22Rv1 (cell line): Measurements from ENCODE around the gene ZFYVE28.

ENCODE experiments used
- H3K27ac ChIP-seq: fragments of 450-650 bp; 2 replicates; pipeline ENCODE4 v1.5.1; 2017
- ZFX ChIP-seq: fragments of 450-650 bp; IDR thresholded peaks from 2 replicates; pipeline ENCODE4 v1.6.1; 2017; ENCODE audit warnings: antibody characterized with exemption, borderline replicate concordance
- TF ChIP-seq, protein P1 (sequence below): fragments of 450-650 bp; IDR thresholded peaks from 2 replicates; pipeline ENCODE4 v1.5.1; 2017; ENCODE audit warnings: mild to moderate bottlenecking

Gene ZFYVE28

DNA sequence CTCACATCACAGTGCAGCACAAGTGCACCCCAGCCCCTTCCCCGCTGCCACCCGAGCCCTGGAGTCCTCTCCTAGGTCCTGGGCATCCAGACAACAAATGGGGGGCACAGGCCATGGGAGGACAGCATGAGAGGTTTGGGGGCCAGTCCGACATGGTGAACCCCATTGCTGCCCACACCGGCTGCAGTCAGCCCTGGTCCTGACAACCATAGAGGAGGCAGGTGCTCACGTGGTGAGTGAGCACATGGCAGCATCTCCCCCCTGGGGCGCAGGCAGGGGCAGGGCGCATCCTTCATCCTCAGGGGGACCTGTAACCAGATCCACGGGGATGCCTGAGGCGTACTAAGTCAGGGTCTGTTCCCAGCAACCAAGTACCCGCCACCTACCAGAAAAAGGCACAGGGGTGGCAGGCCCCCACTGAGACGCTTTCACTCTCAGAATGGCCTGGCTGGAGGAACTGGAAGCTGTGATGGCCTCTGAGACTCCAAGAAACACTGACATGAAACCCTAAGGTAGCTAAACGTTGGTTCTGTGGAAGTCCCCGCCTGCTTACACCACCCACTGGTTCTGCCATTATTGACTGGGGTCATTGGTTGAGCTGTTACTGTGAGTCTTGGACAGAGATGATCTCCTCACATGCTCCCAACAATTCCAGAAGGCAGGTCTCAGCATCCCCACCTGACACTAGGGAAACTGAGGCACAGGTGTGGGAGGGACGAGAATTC, 6.5 kb downstream of the ZFYVE28 start:
- H3K27ac ChIP-seq = peak overlapping the region; percentile 66

DNA sequence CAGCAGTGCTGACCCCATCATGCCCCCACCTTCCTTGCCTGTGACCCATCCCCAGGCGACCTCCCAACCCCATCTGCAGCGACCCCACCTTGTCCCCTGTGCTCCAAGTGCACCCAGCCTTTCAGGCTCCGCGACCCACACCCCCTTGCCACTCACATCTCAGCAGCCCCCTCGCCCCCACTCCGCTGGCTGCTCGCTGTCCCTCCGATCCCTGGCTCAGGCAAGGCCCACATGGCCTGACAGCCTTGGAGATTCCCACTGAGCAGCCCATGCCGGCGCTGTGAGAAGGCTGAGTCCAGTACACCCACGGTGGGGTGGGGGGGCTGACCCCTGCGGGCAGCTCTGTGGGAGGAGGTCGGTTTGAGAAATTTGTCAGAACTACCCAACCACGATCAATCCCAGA, 9.1 kb downstream of the ZFYVE28 start:
- TF ChIP-seq, protein P1, sequence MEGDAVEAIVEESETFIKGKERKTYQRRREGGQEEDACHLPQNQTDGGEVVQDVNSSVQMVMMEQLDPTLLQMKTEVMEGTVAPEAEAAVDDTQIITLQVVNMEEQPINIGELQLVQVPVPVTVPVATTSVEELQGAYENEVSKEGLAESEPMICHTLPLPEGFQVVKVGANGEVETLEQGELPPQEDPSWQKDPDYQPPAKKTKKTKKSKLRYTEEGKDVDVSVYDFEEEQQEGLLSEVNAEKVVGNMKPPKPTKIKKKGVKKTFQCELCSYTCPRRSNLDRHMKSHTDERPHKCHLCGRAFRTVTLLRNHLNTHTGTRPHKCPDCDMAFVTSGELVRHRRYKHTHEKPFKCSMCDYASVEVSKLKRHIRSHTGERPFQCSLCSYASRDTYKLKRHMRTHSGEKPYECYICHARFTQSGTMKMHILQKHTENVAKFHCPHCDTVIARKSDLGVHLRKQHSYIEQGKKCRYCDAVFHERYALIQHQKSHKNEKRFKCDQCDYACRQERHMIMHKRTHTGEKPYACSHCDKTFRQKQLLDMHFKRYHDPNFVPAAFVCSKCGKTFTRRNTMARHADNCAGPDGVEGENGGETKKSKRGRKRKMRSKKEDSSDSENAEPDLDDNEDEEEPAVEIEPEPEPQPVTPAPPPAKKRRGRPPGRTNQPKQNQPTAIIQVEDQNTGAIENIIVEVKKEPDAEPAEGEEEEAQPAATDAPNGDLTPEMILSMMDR = no peak
- TF ChIP-seq ZFX = no peak

More for the DNA sequence above, 6.5 kb downstream of the ZFYVE28 start:
- TF ChIP-seq ZFX = no peak
- TF ChIP-seq, protein P1 = no peak

DNA sequence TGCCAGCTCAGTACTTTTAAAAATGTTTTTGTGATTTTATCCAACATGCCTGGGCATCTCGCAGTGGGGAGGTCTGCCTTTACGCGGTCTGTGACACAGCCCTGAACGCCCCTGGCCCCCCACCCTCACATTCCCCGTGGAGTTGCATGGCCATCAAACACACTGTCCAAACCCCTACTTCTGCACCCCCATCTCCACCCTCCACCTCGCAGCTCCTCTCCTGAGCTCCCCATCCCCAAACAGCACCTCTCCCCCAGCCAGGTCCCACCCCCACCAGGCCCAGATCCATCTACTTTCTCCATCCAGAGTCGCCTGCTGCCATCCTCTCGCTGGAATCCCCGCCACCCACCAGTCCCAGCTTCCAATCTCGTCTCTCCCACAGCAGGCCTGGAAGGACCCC, 9.5 kb downstream of the ZFYVE28 start:
- no peak for TF ChIP-seq ZFX
- TF ChIP-seq, protein P1 = no peak
- H3K27ac ChIP-seq = no peak overlapping the region

More for the DNA sequence above, 9.1 kb downstream of the ZFYVE28 start:
- H3K27ac ChIP-seq = no peak overlapping the region

DNA sequence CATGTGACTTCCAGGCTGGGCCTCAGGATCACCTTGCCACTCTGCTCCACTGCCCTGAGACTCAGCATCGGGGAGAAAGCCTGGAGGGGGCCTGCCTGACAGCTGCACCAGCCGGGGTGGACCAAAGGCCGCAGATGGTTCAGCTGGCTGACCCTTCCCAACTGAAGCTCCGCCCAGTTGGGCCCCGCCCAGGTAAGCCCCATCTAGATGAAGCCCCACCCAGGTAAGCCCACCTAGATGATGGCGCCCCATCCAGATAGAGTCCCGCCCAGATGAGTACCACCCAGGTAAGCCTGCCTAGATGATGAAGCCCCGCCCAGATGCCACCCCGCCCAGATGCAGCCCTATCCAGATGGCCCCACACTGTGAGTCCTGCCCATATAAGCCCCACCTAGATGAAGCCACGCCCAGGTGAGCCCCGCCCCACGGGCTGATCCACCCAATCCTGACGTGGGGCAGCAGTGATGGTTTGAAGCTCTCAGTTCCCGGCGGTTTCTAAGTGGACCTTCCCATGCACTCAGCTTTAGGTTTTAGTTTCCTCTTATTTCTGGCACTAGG, 10.0 kb downstream of the ZFYVE28 start:
- no peak overlapping the region for H3K27ac ChIP-seq
- no peak for TF ChIP-seq ZFX
- TF ChIP-seq, protein P1 = no peak

DNA sequence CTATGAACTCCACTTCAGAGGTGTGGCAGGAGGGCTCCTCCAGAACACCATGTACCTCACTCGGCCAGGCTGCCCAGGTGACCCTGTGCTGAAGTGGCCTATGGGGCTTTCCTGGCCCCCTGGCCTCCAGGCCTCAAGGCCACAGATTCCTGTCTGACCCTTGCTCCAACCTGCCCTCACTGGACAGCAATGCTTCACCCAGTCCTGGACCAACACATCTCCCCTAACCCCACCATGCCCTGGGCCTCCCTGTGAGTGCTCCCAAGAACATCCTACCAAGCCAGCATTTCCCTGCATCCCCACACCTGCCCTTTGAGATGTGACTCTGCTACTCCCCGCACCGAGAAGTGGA, 10.5 kb downstream of the ZFYVE28 start:
- TF ChIP-seq ZFX = no peak
- TF ChIP-seq, protein P1 = no peak
- H3K27ac ChIP-seq = no peak overlapping the region

DNA sequence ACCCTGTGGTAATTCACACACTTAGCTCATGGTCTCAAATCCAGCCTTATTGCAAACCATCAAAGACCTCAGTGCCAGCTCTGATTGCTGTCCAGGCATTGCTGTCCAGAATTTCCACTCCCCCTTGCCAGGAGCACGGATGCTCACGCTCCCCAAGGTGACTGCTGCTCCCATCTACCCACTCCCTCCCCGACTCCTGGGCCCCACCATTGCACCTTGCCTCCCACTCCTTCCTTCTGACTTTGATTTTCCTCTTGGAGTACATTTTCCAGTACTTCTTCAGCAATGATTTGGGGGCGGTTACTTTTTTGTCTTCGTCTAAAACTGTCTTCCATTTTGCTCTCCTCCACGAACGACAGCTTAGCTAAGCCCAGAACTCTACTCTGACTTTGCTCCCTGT, 11.5 kb downstream of the ZFYVE28 start:
- TF ChIP-seq, protein P1 = no peak
- no peak for TF ChIP-seq ZFX
- no peak overlapping the region for H3K27ac ChIP-seq

DNA sequence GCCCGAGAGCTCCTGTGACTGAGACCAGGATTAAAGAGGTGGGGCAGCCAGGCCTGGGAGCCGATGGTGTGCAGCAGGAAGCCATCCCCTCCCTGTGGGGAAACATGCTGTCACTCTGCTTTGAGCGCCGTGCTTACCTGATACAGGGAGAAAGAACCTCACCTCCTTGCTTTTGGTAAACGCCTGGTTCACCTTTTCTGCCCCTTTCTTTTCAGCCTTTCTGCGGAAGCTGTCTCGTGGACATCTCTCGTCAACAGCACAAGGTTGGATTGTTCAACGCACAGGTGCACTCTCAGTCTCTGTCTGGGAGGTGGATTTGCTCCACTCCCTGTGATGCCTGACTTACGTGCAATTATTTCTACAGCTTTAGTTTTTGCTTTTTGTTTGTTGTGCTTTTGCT, 12.0 kb downstream of the ZFYVE28 start:
- no peak overlapping the region for H3K27ac ChIP-seq
- TF ChIP-seq ZFX = no peak
